Fibroblast of peridontal ligament (primary cell): ENCODE data around the gene RHBDD2.
A peak's percentile ranks its signal among the peaks of the same experiment; 100 is the strongest.
"Not testable (repeated sequence)": the region's sequence is repeated elsewhere in the genome, so short reads cannot be mapped to it uniquely, and the experiment has no call there.

Source experiments
- DNase-seq: peaks from one replicate; pipeline ENCODE4 v3.0.0-alpha.2; 2010; ENCODE audit errors: extremely low read depth

Gene RHBDD2

GRCh38 chr7:75889223-75889825 lies 10.5 kb downstream of the RHBDD2 start:
- no peak for DNase-seq

DNA sequence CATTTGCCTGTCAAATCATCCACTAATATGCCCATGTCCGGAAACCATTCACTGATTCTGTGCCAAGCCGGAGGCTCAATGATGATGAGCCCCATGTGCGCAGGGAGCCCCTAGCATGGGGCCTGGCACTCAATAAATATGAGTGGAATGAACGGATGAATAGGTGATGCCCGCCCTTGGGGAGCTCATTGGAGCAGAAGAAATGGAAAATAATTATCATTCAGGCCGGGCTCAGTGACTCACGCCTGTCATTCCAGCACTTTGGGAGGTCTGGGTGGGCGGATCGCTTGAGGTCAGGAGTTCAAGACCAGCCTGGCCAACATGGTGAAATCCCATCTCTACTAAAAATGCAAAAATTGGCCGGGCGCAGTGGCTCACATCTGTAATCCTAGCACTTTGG lies 11.0 kb downstream of the RHBDD2 start:
- peak; percentile 67 for DNase-seq

DNA sequence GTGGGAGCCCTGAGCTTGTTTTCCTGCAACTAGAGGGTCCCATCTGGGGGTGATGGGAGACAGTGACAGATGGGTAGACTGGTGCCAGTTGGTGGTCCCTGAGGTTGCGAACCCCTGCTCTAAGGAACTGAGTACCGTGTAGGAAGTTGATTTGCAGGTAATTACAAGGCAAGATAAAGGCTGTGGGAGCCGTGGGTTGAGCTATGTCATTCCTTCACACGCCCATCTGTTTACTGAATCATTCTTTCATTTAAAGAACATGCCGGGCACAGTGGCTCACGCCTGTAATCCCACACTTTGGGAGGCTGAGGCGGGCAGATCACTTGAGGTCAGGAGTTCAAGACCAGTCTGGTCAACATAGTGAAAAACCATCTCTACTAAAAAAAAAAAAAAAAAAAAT lies 12.4 kb downstream of the RHBDD2 start:
- not testable (repeated sequence) for DNase-seq

- DNase-seq, result no peak
These were observed 13.1 kb downstream of the RHBDD2 start for GRCh38 chr7:75891815-75892411.

DNA sequence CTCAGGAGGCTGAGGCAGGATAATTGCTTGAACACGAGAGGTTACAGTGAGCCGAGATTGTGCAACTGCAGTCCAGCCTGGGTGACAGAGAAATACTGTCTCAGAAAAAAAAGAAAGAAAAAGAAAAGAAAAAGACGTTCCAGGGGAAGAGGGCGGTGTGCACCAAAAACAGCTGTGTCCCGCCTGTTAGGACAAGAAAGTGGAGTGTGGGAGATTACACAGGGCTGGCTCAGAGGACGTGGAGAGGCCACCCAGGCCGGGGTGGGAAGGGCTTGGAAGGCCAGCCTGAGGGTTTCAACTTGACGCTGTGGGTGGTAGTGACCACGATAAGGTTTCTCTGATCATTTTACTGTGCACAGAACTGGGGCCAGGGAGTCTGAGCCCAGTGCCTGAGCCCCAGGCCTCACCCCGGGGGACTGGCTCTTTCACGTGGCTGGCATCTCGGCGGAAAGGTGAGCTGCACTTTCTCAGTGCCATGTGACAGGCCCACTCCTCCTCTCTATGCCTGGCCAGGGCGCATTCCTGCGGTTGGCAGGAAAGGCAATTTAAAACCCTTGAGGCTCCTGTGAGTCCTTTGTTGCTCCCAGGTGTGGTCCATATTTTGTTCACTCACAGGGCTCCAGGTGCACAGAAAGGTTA lies 13.9 kb downstream of the RHBDD2 start:
- DNase-seq, result peak; percentile 41

GRCh38 chr7:75896803-75897327 lies 18.0 kb downstream of the RHBDD2 start:
- no peak for DNase-seq

- DNase-seq, result no peak
These were observed 21.9 kb downstream of the RHBDD2 start for GRCh38 chr7:75900617-75901315.

GRCh38 chr7:75905785-75906604 lies 27.2 kb downstream of the RHBDD2 start:
- DNase-seq, result peak; percentile 81

DNA sequence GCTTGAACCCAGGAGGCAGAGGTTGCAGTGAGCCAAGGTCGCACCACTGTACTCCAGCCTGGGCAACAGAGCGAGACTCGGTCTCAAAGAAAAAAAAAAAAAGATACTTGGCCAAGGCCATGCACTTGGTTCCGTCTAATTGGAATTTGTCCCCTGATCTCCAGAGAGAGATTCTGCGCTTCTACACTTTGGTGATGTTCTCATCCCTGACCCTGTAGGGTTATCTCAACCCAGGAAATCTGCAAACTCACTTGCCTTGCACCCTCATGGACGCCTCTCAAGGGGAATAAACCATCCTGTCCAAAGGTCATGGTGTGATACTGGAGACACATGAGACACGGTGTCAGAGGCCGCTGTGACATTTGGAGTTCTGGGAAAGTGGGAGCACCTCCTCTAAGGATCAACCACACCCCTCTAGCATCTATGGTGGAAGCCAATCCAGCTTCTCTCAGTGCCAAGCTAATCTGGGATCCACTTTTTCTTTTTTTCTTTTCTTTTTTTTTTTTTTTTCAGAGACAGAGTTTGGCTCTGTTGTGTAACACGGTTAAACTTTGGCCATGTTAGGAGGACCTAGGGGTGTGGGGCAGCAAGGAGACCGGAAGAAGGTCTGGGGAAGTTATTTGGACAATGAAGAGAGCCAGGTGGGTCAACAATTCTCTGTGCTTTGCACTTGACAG lies 28.3 kb downstream of the RHBDD2 start:
- DNase-seq, result no peak

- DNase-seq, result not testable (repeated sequence)
These were observed 28.8 kb downstream of the RHBDD2 start for GRCh38 chr7:75907668-75908039.

GRCh38 chr7:75909521-75910132 lies 30.8 kb downstream of the RHBDD2 start:
- DNase-seq, result no peak

- DNase-seq, result not testable (repeated sequence)
These were observed 32.4 kb downstream of the RHBDD2 start for GRCh38 chr7:75911186-75911585.

- no peak for DNase-seq
These were observed 34.6 kb downstream of the RHBDD2 start for GRCh38 chr7:75913437-75913836.

- DNase-seq, result no peak
These were observed 35.4 kb downstream of the RHBDD2 start for GRCh38 chr7:75914169-75914654.

DNA sequence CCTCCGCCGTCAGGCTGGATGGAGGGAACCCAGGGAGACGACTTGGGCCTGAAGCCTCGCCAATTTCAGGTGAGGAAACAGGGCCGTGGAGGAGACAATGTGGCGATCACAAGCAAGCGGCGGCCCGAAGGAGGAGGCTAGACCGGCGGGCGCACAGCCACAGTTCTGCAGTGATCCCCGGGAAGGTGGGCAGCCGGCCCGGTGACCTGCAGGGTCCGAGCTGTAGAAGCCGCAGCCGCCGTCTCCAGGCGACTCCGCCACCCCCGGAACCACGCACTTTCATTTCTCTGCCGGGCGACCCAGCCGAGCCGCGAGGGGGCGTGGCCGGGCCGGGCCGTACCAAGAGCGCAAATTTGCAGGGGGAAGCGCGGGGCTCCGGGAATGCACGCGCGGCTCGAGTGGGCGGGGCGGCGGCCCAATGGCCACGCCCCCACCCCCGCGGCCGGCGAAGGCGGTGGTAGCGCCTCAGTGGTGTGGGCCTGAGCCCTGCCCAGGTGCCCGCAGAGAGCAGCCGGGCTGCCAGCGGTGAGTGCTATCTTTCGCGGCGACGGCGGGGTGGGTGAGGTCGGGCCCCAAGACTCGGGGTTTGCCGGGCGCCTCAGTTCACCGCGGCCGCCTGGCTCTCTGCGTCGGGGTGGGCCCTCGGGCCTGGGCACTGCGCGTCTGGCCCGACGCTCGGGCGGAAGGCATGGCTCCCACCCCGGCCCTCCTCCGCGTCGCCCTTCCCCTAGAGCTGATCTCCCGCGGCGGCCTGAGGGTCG lies 36.0 kb downstream of the RHBDD2 start, which contains the start of gene POR:
TSS of gene POR (plus strand) at position 501 of the 761 bp plus-strand sequence. CDS start 38,847 bp downstream, outside the sequence.
- DNase-seq, result peak; percentile 85

- peak; percentile 73 for DNase-seq
These were observed 36.8 kb downstream of the RHBDD2 start for GRCh38 chr7:75915416-75916156.

DNA sequence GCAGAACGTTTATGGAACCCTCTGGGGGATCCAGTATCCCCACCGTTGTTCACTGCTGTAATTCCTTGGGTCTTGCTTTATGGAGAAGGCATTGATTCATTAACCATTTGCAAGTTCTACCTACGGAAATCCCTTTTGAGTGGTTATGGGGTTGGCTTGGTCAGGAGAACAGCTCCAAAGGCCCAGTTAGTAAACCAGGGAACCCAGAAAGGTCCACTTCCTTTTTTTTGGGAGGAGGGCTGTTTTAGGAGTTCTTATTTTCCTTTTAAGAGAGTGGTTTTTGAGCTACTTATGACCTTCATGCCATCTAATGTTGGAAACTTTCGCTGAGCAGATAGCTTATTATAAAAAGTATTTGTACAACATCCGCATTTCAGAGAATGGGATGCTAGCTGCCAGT lies 37.4 kb downstream of the RHBDD2 start:
- no peak for DNase-seq

DNA sequence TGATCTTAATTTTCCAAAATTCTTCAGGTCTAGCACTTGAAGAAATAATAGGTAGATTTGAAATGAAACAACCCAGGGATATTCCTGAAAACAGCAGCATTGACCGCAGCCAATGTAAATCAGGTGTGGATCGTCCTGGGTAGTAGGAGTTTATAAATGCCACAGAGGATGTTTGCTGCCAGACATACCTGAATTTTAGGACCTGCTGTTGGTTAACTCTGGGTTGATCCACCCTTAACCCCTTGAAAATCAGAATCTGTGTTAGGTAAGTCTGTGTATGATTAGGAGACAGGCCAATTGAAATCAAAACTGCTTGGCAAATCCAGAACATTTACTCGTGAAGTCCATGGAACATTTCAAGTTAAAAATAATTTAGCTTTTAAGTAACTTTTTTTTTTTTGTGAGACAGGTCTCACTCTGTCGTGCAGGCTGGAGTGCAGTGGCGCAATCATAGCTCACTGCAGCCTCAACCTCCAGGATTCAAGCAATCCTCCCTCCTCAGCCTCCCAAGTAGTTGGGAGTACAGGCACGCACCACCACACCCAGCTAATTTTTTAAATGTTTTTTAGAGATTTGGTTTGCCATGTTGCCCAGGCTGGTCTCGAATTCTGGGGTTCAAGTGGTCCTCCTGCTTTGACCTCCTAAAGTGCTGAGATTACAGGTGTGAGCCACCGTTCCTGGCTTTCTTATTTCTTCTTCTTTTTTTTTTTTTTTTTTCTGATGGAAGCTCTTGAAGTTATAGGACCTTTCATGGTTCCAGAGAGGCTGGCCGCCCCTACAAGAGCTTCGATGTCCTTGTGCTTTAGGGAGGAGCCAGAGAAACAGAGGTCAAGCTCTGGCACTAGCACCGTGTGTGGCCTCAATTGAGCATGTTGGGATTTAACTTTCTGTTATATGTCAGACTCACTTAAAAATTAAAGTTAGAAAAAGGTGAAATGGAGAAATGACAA lies 38.1 kb downstream of the RHBDD2 start:
- no peak for DNase-seq
